Stomach (tissue), 9 donors: Measurements from ENCODE around the gene CIAO3. TPM values are rescaled to one million over a fixed set of nuclear protein-coding genes. Genes with fewer than 3 reads are reported as not detected.

Experiments
- DNase-seq, 2 donors: peaks; one replicate each; pipeline versions ENCODE4 v3.0.0 to v3.0.0-alpha.2; 2013 to 2019
- H3K27ac ChIP-seq, 5 donors: fragments of 200-600 bp in 4 of 5; sonication (generic) in 4 of 5; one replicate each; pipeline ENCODE4 v1.5.1; 2013 to 2019; ENCODE audit warnings: mild to moderate bottlenecking in 1 of 5, moderate library complexity in 1 of 5
- H3K27me3 ChIP-seq, 3 donors: fragments of 200-600 bp; sonication (generic); one replicate each; pipeline ENCODE4 v1.5.1; 2017 to 2019; ENCODE audit warnings: mixed run types in 1 of 3
- H3K36me3 ChIP-seq, 4 donors: fragments of 200-600 bp; sonication (generic); 1 replicate in 3 of 4; 2 replicates in 1 of 4; pipeline ENCODE4 v1.5.1; 2016 to 2019
- H3K4me1 ChIP-seq, 4 donors: fragments of 200-600 bp; sonication (generic); one replicate each; pipeline ENCODE4 v1.5.1; 2016 to 2019
- H3K4me3 ChIP-seq, 4 donors: fragments of 200-600 bp; sonication (generic) in 3 of 4; one replicate each; pipeline ENCODE4 v1.5.1; 2016 to 2019; ENCODE audit warnings: mild to moderate bottlenecking in 1 of 4
- H3K9me3 ChIP-seq, 4 donors: fragments of 200-600 bp; sonication (generic); one replicate each; pipeline ENCODE4 v1.5.1; 2016 to 2019
- CTCF ChIP-seq, 7 experiments: fragments of 450-650 bp in 4 of 7; fragments of 200-600 bp in 3 of 7; sonication (generic) in 3 of 7; IDR thresholded peaks; one replicate each; pipeline ENCODE4 v1.5.1; 2016 to 2019; ENCODE audit warnings: antibody characterized with exemption in 7 of 7, control low read depth in 2 of 7, mild to moderate bottlenecking in 1 of 7
- EP300 ChIP-seq: sonication (generic); formaldehyde crosslinking; IDR thresholded peaks from one replicate; pipeline ENCODE4 v1.6.1; 2017; ENCODE audit warnings: antibody characterized with exemption
- POLR2A ChIP-seq, 4 donors: fragments of 450-650 bp; IDR thresholded peaks; one replicate each; pipeline ENCODE4 v1.6.1; 2016; ENCODE audit warnings: antibody characterized with exemption in 4 of 4, control low read depth in 2 of 4, mild to moderate bottlenecking in 1 of 4, moderate library complexity in 1 of 4
- POLR2AphosphoS5 ChIP-seq, 3 donors: sonication (generic); formaldehyde crosslinking; IDR thresholded peaks; one replicate each; pipeline ENCODE4 v1.6.1; 2016; ENCODE audit warnings: antibody characterized with exemption in 3 of 3
- WGBS, 5 donors: extraction: QIAGEN DNeasy Blood & Tissue Kit in 3 of 5; methylation state at CpG; one replicate each; pipeline versions ENCODE4 v1.1.5 to v1.1.7; 2013 to 2018; 5-methylcytosine and 5-hydroxymethylcytosine counted together
- intact Hi-C: fragments of 100-400 bp; cut with DNase I; formaldehyde crosslinking; loops from one replicate; pipeline ENCODE4 v1.15.1; 2023; ENCODE audit warnings: low total_unique reads
- polyA plus RNA-seq, 3 donors: library from polyadenylated mRNA; stranded (reverse); fragments of 200-250 nt; gene quantifications; one replicate each; pipeline ENCODE4 v1.2.3, GENCODE V29; 2013
- total RNA-seq, 5 donors: library from RNA; depleted of rRNA; stranded (reverse); fragments of >200 nt; gene quantifications; one replicate each; pipeline versions ENCODE4 v1.1.0 to v1.2.3, GENCODE V29; 2014 to 2016
- donor health status: healthy with polysubstance abuse.
- donor health status: Bipolar disorder and iron deficiency.
- donor health status: healthy.

CIAO3 gene
- total and polyA plus RNA-seq, 8 donors: 22.8 to 145 (median 49.6) TPM

DNA sequence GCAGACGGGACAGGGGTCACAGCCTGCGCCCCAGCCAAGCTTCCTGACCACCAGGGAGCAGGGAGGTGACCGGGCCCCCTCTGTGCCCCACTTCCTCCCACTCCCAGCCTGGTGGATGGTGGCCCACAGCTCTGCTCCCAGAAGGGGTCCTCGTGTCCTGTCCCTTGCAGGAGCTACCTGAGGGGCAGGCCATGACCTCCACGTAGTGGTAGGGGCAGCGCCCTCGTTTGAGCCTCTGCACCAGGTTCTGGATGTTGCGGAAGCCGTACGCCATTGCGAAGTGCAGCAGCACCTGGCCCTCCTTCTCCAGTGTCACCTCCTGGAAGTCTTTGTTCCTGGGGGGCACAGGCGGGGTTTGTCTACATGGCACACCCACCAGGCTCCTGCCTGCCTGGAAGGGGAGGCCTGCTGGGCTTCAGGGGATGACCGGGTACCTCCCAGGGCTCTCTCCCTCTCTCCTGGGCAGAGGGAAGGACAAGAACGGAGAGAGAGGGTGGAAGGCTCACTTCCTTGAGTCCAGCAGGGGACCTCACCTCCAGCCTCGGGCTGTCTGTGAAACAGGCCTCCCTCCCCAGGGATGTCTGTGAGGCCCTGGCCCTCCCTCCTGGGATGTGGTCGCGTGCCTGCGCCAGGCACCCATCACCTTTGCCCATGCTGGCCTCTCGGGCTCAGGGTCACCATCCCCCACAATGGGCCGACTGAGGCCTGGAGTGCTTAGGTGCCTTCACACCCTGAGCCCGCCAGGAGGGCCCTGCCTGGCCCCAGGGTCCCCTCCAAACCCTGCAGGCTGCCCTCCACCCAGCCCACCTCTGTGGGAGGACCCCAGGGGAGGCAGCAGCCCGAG lies 9.9 kb downstream of the CIAO3 start:
- TF ChIP-seq POLR2AphosphoS5 (IDR thresholded peaks at IDR 0.05): no peak
- TF ChIP-seq EP300: no peak
- TF ChIP-seq POLR2A (IDR thresholded peaks at IDR 0.05): no peak
- no peak for TF ChIP-seq CTCF (IDR thresholded peaks at IDR 0.05)
- 75 to 91% (median 86%) methylated on average over 20 to 22 of the region's 22 CpGs for WGBS, 5 donors
- no peak for DNase-seq

DNA sequence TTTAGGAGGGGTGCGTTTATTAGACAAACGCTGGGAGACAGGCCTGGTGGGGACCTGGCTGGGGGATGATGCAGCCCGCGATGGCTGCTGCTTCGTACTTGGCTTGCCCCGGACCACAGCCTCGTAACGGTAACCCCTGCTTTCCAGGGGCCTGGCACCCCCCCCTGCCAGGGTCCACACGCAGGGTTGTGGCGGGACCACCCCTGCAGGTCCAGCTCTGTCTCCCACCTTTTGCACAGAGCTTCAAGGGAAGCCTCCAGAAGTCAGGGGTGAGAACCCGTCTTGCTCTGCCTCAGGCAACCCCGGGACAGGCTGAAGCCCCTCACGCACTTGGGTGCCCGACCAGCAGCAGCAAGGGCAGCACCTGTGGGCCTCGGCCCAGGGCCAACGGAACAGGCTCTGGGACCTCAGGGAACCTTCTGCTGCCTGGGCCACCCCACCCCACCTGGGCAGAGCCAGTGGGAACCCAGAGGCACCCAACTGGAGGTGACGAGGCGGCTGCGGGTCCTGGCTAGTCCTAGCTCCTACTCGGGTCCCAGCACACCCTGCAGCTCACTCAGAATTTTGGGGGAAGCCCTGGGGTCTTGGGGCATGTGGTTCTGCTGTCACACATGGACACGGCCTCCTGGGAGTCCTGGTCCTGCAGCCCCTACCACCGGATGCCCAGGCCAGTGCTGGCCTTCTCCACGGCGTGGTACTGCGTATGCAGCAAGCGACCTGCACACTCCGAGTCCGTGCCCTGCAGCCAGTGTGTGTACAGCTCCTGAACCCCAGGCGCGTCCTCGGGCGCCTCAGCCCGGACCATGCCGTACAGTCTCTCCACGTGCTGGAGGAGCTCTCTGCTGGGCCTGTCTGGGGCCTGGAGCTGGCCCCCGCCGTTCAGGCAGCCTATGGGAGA lies 10.8 kb downstream of the CIAO3 start:
- intact Hi-C loops: no loop called here
- Histone ChIP-seq H3K27ac (no peak overlapping the region), H3K9me3 (no peaks in the 10 kb centered on the region), H3K4me1 (peaks cover 31 to 38% (median 32%) of the 10 kb centered on the region in 4 donors), H3K36me3 (peaks cover 17 to 55% (median 47%) of the 10 kb centered on the region in 4 donors), H3K4me3 (no peak overlapping the region), H3K27me3 (peaks cover 0 to 45% (median 24%) of the 10 kb centered on the region in 3 donors)
- 85 to 91% (median 88%) methylated on average over 28 to 37 of the region's 37 CpGs for WGBS, 5 donors
- no peak for DNase-seq
- TF ChIP-seq CTCF (IDR thresholded peaks at IDR 0.05) (no peak), POLR2A (IDR thresholded peaks at IDR 0.05) (no peak), EP300 (no peak), POLR2AphosphoS5 (IDR thresholded peaks at IDR 0.05) (no peak)

More for the DNA sequence above, 9.9 kb downstream of the CIAO3 start:
- intact Hi-C loops: no loop called here
- H3K4me1 ChIP-seq: peaks cover 31 to 32% (median 31%) of the 10 kb centered on the region in 4 donors
- H3K27me3 ChIP-seq: peaks cover 0 to 36% (median 24%) of the 10 kb centered on the region in 3 donors
- no peak overlapping the region for H3K4me3 ChIP-seq
- peaks cover 25 to 64% (median 56%) of the 10 kb centered on the region in 4 donors for H3K36me3 ChIP-seq
- no peak overlapping the region for H3K27ac ChIP-seq
- H3K9me3 ChIP-seq: no peaks in the 10 kb centered on the region

GRCh38 chr16:728890-729744 lies 11.7 kb downstream of the CIAO3 start:
- H3K4me1 ChIP-seq: peaks cover 31 to 38% (median 32%) of the 10 kb centered on the region in 4 donors
- H3K27me3 ChIP-seq: peaks cover 0 to 52% (median 24%) of the 10 kb centered on the region in 3 donors
- no peak for TF ChIP-seq POLR2AphosphoS5 (IDR thresholded peaks at IDR 0.05)
- TF ChIP-seq POLR2A (IDR thresholded peaks at IDR 0.05): no peak
- no peak for TF ChIP-seq CTCF (IDR thresholded peaks at IDR 0.05)
- TF ChIP-seq EP300: no peak
- 43 to 65% (median 59%) methylated on average over 17 to 55 of the region's 55 CpGs for WGBS, 5 donors
- peaks cover 15 to 46% (median 38%) of the 10 kb centered on the region in 4 donors for H3K36me3 ChIP-seq
- intact Hi-C loops: no loop called here
- H3K9me3 ChIP-seq: no peaks in the 10 kb centered on the region
- no peak for DNase-seq
- peak overlapping the region in 3 of 4 donors; percentile 51 to 69 (median 57) for H3K4me3 ChIP-seq
- H3K27ac ChIP-seq: peak overlapping the region in 2 of 5 donors; percentile 16 to 62
